Esophagus (tissue), 2 donors: ENCODE results near the gene ZNF408. TPM values are rescaled to one million over a fixed set of nuclear protein-coding genes. Genes with fewer than 3 reads are reported as not detected.

ENCODE experiments used
- H3K27ac ChIP-seq, 2 donors: one replicate each; pipeline ENCODE4 v1.5.1; 2013; ENCODE audit warnings: low read depth in 2 of 2, mild to moderate bottlenecking in 2 of 2, inconsistent platforms in 1 of 2, low read length in 1 of 2, moderate library complexity in 1 of 2
- H3K27me3 ChIP-seq, 2 donors: one replicate each; pipeline ENCODE4 v1.6.1; 2013; ENCODE audit warnings: low read length in 2 of 2, control low read depth in 1 of 2, mild to moderate bottlenecking in 1 of 2; ENCODE audit not compliant: insufficient read depth in 2 of 2, control insufficient read depth in 1 of 2
- H3K36me3 ChIP-seq, 2 donors: one replicate each; pipeline ENCODE4 v1.6.1; 2013; ENCODE audit warnings: low read length in 1 of 2; ENCODE audit not compliant: control insufficient read depth in 2 of 2, insufficient read depth in 2 of 2
- H3K4me1 ChIP-seq, 2 donors: one replicate each; pipeline ENCODE4 v1.6.1; 2013; ENCODE audit warnings: low read length in 1 of 2; ENCODE audit not compliant: control insufficient read depth in 2 of 2, insufficient read depth in 2 of 2
- H3K4me3 ChIP-seq, 2 donors: one replicate each; pipeline ENCODE4 v1.5.1; 2013; ENCODE audit warnings: low read length in 2 of 2, mild to moderate bottlenecking in 2 of 2, low read depth in 1 of 2, moderate library complexity in 1 of 2
- H3K9me3 ChIP-seq, 2 donors: one replicate each; pipeline ENCODE4 v1.6.1; 2013; ENCODE audit warnings: mild to moderate bottlenecking in 2 of 2, low read depth in 1 of 2, low read length in 1 of 2, moderate library complexity in 1 of 2; ENCODE audit not compliant: control insufficient read depth in 2 of 2, insufficient read depth in 1 of 2
- WGBS, 2 donors: extraction: QIAGEN DNeasy Blood & Tissue Kit; methylation state at CpG; one replicate each; pipeline ENCODE4 v1.1.7; 2013; 5-methylcytosine and 5-hydroxymethylcytosine counted together
- polyA plus RNA-seq, 2 donors: library from polyadenylated mRNA; stranded (reverse); fragments of 200-250 nt; gene quantifications; one replicate each; pipeline ENCODE4 v1.2.3, GENCODE V29; 2013
- donor health status: healthy with polysubstance abuse.
- donor health status: Bipolar disorder and iron deficiency.

Gene ZNF408
- polyA plus RNA-seq, 2 donors: 7.8 to 8.1 TPM

DNA sequence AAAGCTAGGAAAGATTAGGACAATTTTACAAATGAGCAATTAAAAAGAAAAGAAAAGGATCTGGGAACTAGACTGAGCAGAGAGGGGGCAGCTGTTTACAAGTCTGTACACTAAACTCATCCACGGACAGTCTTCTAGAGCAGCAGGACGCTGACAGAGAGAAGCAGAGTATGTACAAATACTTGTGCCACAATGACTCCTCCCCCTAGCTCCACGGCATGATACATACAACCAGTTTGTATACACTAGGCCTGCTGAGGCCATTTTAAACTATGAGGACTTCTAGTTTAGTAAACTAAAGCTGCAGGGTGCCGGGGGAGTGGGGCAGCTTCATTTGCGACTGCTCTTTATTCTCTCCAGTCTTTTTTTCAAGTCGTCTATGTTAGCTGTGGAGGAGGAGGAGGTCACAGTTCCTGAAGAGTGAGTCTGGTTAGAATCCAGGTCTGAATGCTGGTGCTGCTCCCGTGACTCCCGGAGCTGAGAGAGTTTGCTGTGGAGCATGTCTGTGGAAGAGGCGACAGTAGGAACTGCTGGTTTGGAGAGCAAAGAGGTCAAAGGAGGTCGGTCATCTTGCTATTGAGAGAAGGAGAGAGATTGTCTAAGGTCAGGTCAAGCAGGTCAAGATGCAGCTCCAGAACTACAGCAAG, 43.0 kb downstream of the ZNF408 start:
- peaks cover 14 to 16% of the 10 kb centered on the region in 2 donors for H3K36me3 ChIP-seq
- no peaks in the 10 kb centered on the region for H3K27me3 ChIP-seq
- H3K4me1 ChIP-seq: no peaks in the 10 kb centered on the region
- H3K4me3 ChIP-seq: no peak overlapping the region
- 80 to 84% methylated on average over 10 of the region's 10 CpGs for WGBS, 2 donors
- H3K27ac ChIP-seq: no peak overlapping the region
- H3K9me3 ChIP-seq: no peaks in the 10 kb centered on the region

GRCh38 chr11:46745328-46745727, 44.5 kb downstream of the ZNF408 start:
- no peak overlapping the region for H3K27ac ChIP-seq
- 80 to 100% methylated on average over 1 of the region's 1 CpG for WGBS, 2 donors
- no peaks in the 10 kb centered on the region for H3K4me1 ChIP-seq
- no peaks in the 10 kb centered on the region for H3K27me3 ChIP-seq
- peaks cover 17 to 22% of the 10 kb centered on the region in 2 donors for H3K36me3 ChIP-seq
- no peak overlapping the region for H3K4me3 ChIP-seq
- H3K9me3 ChIP-seq: no peaks in the 10 kb centered on the region

DNA sequence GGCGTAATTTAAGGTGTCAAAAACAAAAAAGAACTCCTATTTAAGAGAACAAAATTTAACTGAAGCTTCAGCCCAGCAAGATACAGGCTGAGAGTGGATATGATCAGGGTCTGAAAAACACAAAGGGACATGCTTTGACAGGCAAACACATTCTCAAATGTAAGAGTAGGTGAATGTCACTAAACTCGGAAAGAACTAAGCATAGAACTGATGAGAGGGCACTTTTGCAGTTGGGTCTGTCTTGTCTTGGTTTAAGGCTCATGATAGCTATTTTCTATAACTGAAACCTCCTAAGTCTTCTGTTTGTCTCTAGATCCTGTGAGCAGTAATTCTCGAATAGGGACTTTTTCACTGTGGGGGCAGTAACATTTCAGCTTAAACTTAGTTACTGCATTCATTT, 45.2 kb downstream of the ZNF408 start:
- Histone ChIP-seq H3K36me3 (peaks cover 19 to 26% of the 10 kb centered on the region in 2 donors), H3K9me3 (no peaks in the 10 kb centered on the region), H3K27me3 (no peaks in the 10 kb centered on the region), H3K4me3 (no peak overlapping the region), H3K27ac (no peak overlapping the region), H3K4me1 (no peaks in the 10 kb centered on the region)
- WGBS, 2 donors: 87 to 92% methylated on average over 3 of the region's 3 CpGs

GRCh38 chr11:46747150-46747549, 46.3 kb downstream of the ZNF408 start:
- no peaks in the 10 kb centered on the region for H3K4me1 ChIP-seq
- H3K4me3 ChIP-seq: no peak overlapping the region
- no peaks in the 10 kb centered on the region for H3K27me3 ChIP-seq
- no peaks in the 10 kb centered on the region for H3K9me3 ChIP-seq
- peaks cover 18 to 29% of the 10 kb centered on the region in 2 donors for H3K36me3 ChIP-seq
- 84 to 88% methylated on average over 6 of the region's 6 CpGs for WGBS, 2 donors
- H3K27ac ChIP-seq: no peak overlapping the region

Other genes with a start within 250 kb of the ZNF408 start
- 10 to 100 TPM in 1 of 2 donors, 1 to 10 TPM in 1; 9.0 to 11.2 TPM for gene AMBRA1, start 107.0 kb upstream of the ZNF408 start, polyA plus RNA-seq
- 1 to 10 TPM; 1.7 to 2.8 TPM for gene HARBI1, start 83.8 kb upstream of the ZNF408 start, polyA plus RNA-seq
- 10 to 100 TPM; 20.0 to 26.5 TPM for gene ATG13, start 83.5 kb upstream of the ZNF408 start, polyA plus RNA-seq
- 10 to 100 TPM; 27.3 to 33.8 TPM for gene ARHGAP1, start 412 bp upstream of the ZNF408 start, polyA plus RNA-seq
- under 1 TPM in 1 of 2 donors, not detected in 1; 0.04 TPM for gene F2, start 18.2 kb downstream of the ZNF408 start, polyA plus RNA-seq
- gene CKAP5, start 145.2 kb downstream of the ZNF408 start, polyA plus RNA-seq: 10 to 100 TPM in 1 of 2 donors, 1 to 10 TPM in 1; 5.0 to 13.4 TPM
- 1 to 10 TPM; 2.6 to 8.2 TPM for gene LRP4, start 217.5 kb downstream of the ZNF408 start, polyA plus RNA-seq
- 10 to 100 TPM in 1 of 2 donors, 1 to 10 TPM in 1; 8.3 to 13.0 TPM for gene CSTPP1, start 235.7 kb downstream of the ZNF408 start, polyA plus RNA-seq